Peyer's patch (tissue), 4 donors: ENCODE data around the gene TRPM8.

Experiments
- POLR2A ChIP-seq, 2 donors: fragments of 450-650 bp; IDR thresholded peaks; one replicate each; pipeline ENCODE4 v1.5.1; 2017; ENCODE audit warnings: antibody characterized with exemption in 2 of 2, mild to moderate bottlenecking in 2 of 2, moderate library complexity in 2 of 2
- TF ChIP-seq, protein P1 (sequence below), 6 experiments: fragments of 450-650 bp in 4 of 6; fragments of 200-600 bp in 2 of 6; sonication (generic) in 1 of 6; IDR thresholded peaks; one replicate each; pipeline ENCODE4 v1.5.1; 2017 to 2019; ENCODE audit warnings: antibody characterized with exemption in 6 of 6, mild to moderate bottlenecking in 3 of 6, moderate library complexity in 1 of 6

DNA sequence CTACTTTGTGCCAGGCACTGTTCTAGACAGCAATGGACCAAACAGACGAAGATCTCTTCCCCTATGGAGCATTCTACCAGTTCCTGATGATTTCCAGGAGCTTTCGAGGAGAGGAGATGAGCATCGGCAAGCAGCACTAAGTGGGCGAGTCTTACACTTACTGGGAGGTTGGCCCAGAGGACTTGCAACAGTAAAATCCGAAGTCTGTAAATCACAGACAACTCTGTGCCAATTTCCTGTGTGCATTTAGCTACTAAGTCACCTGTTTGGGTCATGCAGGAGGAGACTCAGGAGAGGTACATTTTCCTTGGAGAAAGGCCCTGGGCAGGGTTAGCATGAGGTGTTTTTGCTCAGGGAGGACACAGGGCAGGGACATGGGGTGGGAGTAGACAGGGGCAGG lies 58.9 kb downstream of the TRPM8 start:
- TF ChIP-seq, protein P1, sequence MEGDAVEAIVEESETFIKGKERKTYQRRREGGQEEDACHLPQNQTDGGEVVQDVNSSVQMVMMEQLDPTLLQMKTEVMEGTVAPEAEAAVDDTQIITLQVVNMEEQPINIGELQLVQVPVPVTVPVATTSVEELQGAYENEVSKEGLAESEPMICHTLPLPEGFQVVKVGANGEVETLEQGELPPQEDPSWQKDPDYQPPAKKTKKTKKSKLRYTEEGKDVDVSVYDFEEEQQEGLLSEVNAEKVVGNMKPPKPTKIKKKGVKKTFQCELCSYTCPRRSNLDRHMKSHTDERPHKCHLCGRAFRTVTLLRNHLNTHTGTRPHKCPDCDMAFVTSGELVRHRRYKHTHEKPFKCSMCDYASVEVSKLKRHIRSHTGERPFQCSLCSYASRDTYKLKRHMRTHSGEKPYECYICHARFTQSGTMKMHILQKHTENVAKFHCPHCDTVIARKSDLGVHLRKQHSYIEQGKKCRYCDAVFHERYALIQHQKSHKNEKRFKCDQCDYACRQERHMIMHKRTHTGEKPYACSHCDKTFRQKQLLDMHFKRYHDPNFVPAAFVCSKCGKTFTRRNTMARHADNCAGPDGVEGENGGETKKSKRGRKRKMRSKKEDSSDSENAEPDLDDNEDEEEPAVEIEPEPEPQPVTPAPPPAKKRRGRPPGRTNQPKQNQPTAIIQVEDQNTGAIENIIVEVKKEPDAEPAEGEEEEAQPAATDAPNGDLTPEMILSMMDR (IDR thresholded peaks at IDR 0.05) = no peak
- TF ChIP-seq POLR2A (IDR thresholded peaks at IDR 0.05) = no peak
